LNCaP clone FGC (cell line): ENCODE measurements around the gene SLC43A3.

Source experiments
- DNase-seq: peaks from one replicate; pipeline ENCODE4 v3.0.0-alpha.2; 2011; ENCODE audit warnings: low read depth
- H3K4me3 ChIP-seq: 2 replicates; pipeline ENCODE4 v1.5.1; 2011; ENCODE audit warnings: mild to moderate bottlenecking, low read depth, low read length, control low read depth
- CTCF ChIP-seq: IDR thresholded peaks from 2 replicates; pipeline ENCODE4 v1.5.1; 2012; ENCODE audit warnings: mild to moderate bottlenecking; ENCODE audit not compliant: control insufficient read depth, insufficient read depth; ENCODE audit errors: extremely low read depth

SLC43A3 gene

DNA sequence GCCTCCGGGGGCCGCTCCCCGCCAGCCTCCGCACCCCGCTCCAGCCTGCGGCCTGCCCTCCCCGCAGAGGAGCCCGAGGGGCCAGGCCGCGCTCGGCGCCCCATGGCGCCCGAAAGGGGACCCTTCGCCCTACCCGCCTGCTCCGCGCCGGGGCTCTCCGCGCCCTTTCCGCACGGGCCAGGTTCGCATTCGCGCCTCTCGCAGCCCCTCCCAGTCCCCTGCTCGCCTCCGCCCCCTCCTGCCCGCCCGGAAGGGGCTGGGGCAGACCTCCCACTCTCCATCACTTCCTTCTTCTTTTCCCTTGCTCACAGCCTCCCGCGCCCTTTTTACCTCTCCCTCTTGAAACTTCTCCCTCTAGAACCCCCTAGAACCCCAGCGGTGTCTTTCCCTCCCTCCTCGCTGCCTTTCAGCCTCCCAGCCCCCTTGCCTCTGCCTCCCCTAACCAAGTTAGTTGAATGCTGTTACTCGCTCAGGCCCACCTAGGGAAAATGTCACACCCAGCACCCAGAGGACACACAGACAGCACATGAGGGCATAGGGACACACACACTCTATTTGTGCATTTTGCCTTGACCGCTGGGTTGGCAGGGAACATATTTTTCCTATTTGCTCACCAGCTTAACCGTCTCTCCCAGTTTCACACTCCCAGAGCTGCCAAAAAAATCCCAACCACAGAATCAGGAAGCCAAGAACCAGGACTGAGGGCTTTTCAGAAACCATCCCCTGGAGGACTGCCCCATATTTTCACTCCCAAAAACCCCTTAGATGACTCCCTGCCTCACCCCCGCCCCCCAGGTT lies at the start of gene SLC43A3:
Gene SLC43A3 (minus strand): TSS at position 193 of the 798 bp plus-strand sequence. CDS start 949 bp downstream, outside the sequence.
- no peak for TF ChIP-seq CTCF
- no peak within 1 kb of the TSS for H3K4me3 ChIP-seq
- peak; percentile 22 for DNase-seq

DNA sequence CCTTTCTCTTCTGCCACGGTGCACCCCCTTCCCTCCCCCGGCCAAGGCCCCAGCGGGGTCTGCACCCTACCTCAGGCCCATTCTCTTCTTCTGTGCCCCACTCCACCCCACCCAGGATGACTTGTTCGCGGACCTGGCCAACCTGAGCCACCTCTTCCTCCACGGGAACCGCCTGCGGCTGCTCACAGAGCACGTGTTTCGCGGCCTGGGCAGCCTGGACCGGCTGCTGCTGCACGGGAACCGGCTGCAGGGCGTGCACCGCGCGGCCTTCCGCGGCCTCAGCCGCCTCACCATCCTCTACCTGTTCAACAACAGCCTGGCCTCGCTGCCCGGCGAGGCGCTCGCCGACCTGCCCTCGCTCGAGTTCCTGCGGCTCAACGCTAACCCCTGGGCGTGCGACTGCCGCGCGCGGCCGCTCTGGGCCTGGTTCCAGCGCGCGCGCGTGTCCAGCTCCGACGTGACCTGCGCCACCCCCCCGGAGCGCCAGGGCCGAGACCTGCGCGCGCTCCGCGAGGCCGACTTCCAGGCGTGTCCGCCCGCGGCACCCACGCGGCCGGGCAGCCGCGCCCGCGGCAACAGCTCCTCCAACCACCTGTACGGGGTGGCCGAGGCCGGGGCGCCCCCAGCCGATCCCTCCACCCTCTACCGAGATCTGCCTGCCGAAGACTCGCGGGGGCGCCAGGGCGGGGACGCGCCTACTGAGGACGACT lies 49.3 kb upstream of the SLC43A3 start:
- H3K4me3 ChIP-seq: no peak overlapping the region
- no peak for TF ChIP-seq CTCF
- no peak for DNase-seq

- no peak for TF ChIP-seq CTCF
- H3K4me3 ChIP-seq: no peak overlapping the region
- DNase-seq: no peak
Measured at GRCh38 chr11:57475671-57476046, 48.7 kb upstream of the SLC43A3 start.

GRCh38 chr11:57475191-57475590 lies 48.3 kb upstream of the SLC43A3 start:
- H3K4me3 ChIP-seq: no peak overlapping the region
- DNase-seq: no peak
- TF ChIP-seq CTCF: no peak

GRCh38 chr11:57474803-57475115 lies 47.8 kb upstream of the SLC43A3 start:
- no peak for DNase-seq
- no peak for TF ChIP-seq CTCF
- no peak overlapping the region for H3K4me3 ChIP-seq

- H3K4me3 ChIP-seq: no peak overlapping the region
- TF ChIP-seq CTCF: no peak
- no peak for DNase-seq
Measured at GRCh38 chr11:57474017-57474802, 47.3 kb upstream of the SLC43A3 start.
